ENCODE measurements around the gene EIF5A. TPM values are rescaled to one million over a fixed set of nuclear protein-coding genes. Genes with fewer than 3 reads are reported as not detected.

Gene EIF5A
- total RNA-seq, 1 donor from 2014 or later: 799 TPM

DNA sequence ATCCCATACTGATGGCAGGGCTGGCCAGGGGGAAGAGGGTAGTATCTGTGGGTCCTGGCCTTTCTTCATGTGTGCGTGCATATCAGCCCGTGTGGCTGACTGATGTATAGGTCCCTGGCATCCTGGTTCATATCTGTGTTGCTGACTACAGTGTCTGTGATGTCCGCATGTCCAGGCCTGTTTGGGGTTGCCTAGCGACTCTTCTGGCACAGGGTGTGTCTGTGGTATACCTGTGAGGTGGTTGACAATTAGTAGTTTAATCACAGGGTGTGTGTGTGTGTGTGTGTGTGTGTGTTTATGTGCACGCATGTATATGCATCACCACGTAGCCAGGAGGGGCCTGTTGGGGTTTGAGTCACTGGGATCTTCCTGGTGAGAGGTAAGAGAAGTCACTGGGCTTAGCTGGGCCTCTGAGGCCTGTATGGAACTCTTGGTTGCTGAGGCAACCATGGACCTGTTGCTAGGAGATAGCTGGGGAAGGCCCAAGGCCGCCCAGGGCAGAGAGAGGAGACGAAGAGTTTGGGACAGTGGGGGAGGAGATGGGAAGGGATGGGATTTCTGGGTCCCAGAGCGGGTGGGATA lies 46.9 kb downstream of the EIF5A start:
- DNase-seq (ENCODE audit: low read depth, low spot score): no peak

GRCh38 chr17:7355053-7355452 lies 47.6 kb downstream of the EIF5A start, which contains the start of gene TMEM95:
Gene TMEM95, plus strand, starts transcription at chr17:7355156. Its CDS starts 49 bp downstream, at chr17:7355205.
- no peak for DNase-seq (ENCODE audit: low read depth, low spot score)

GRCh38 chr17:7355573-7355972 lies 48.1 kb downstream of the EIF5A start:
- DNase-seq (ENCODE audit: low read depth, low spot score): no peak

DNA sequence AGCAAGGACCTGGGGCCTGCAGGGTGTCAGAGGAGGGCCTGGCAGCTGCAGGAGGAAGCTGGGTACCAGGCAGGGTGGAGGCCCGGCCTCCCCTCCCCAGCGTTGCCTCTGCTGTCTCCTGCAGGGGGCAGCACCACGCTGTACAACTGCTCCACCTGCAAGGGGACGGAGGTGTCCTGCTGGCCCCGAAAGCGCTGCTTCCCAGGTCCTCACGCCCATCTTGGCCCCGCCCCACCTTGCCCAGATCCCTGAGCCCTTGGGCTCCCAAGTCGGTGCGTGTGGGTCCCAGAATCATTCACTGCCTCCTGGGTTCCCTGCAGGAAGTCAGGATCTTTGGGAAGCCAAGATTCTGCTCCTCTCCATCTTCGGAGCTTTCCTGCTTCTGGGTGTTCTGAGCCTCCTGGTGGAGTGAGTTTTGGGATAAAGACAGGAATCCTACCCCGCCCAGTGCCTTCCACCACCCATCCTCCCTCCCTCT lies 48.7 kb downstream of the EIF5A start:
- no peak for DNase-seq (ENCODE audit: low read depth, low spot score)

DNA sequence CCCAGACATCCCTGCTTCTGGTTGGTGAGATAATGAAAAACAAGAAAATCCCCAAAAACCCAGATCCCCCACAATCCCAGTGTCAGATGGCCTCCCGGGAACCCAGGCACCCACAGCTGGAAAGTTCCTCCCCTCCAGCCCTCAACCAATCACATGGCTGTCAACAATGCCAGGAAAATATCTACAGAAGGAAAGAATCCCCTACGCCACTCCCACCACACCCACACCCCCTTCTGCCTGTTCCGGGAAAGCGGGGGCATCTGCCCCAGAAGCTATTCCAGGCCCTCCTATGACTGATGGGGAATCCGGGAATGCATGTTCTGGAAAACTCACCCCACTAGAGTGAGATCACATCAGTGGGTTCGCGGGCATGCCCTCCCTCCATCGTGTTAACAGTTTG lies 49.3 kb downstream of the EIF5A start:
- DNase-seq (ENCODE audit: low read depth, low spot score): no peak

- no peak for DNase-seq (ENCODE audit: low read depth, low spot score)
Measured at GRCh38 chr17:7357381-7357780, 50.0 kb downstream of the EIF5A start.

DNA sequence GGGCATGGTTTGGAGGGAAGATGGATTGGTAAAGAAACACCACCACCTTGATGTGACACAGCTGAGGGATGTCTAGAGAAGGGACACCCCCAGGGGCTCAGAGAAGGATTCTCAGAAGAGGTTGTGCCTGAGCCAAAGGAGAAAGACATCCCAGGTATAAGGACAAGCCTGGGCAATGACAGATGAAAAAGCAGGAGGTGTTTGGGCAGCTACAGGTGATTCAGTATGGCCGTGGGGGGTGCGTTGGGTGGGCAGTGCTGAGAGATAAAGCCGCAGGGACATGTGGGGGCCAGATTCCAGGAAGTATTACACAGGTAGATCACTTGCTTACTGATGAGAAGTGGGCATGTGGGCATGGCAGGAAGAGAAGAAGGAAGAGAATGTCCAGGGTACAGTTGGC lies 54.5 kb downstream of the EIF5A start:
- no peak for DNase-seq (ENCODE audit: low read depth, low spot score)

Other genes with a start within 250 kb of the EIF5A start
- gene CLEC10A, start 227.4 kb upstream of the EIF5A start, total RNA-seq: 0.07 and 0.14 TPM in 2 replicates
- not detected in 2 replicates for gene ASGR2, start 192.8 kb upstream of the EIF5A start, total RNA-seq
- gene ASGR1, start 128.3 kb upstream of the EIF5A start, total RNA-seq: 10.6 and 16.4 TPM in 2 replicates
- gene DLG4, start 87.8 kb upstream of the EIF5A start, total RNA-seq: 11.3 and 12.5 TPM in 2 replicates
- gene ACADVL, start 87.7 kb upstream of the EIF5A start, total RNA-seq: 184 and 219 TPM in 2 replicates
- gene DVL2, start 73.1 kb upstream of the EIF5A start, total RNA-seq: 35.2 and 40.4 TPM in 2 replicates
- 47.1 and 49.1 TPM in 2 replicates for gene PHF23, start 68.2 kb upstream of the EIF5A start, total RNA-seq
- 101 and 120 TPM in 2 replicates for gene GABARAP, start 65.2 kb upstream of the EIF5A start, total RNA-seq
- gene CTDNEP1, start 55.9 kb upstream of the EIF5A start, total RNA-seq: 28.8 and 30.7 TPM in 2 replicates
- 38.2 and 42.3 TPM in 2 replicates for gene ELP5, start 55.4 kb upstream of the EIF5A start, total RNA-seq
- gene CLDN7, start 45.1 kb upstream of the EIF5A start, total RNA-seq: 20.7 and 26.8 TPM in 2 replicates
- gene SLC2A4, start 25.9 kb upstream of the EIF5A start, total RNA-seq: 0.07 and 0.11 TPM in 2 replicates
- 0.07 and 0.32 TPM in 2 replicates for gene YBX2, start 13.0 kb upstream of the EIF5A start, total RNA-seq
- 24.8 and 41.6 TPM in 2 replicates for gene GPS2, start 7.7 kb downstream of the EIF5A start, total RNA-seq
- gene NEURL4, start 21.7 kb downstream of the EIF5A start, total RNA-seq: 14.4 and 28.3 TPM in 2 replicates
- 0.53 TPM in 1 of 2 replicates, not detected in the other for gene ACAP1, start 28.9 kb downstream of the EIF5A start, total RNA-seq
- 2.5 and 4.0 TPM in 2 replicates for gene KCTD11, start 44.5 kb downstream of the EIF5A start, total RNA-seq
- gene TMEM95, start 47.5 kb downstream of the EIF5A start, total RNA-seq: not detected in 2 replicates
- 0.26 and 0.60 TPM in 2 replicates for gene TNK1, start 73.5 kb downstream of the EIF5A start, total RNA-seq
- 17.5 and 18.7 TPM in 2 replicates for gene PLSCR3, start 86.9 kb downstream of the EIF5A start, total RNA-seq
- gene TMEM256, start 96.5 kb downstream of the EIF5A start, total RNA-seq: 56.9 and 189 TPM in 2 replicates
- 1.7 and 2.6 TPM in 2 replicates for gene NLGN2, start 100.2 kb downstream of the EIF5A start, total RNA-seq
- gene SPEM1, start 112.7 kb downstream of the EIF5A start, total RNA-seq: not detected in 2 replicates
- gene SPEM2, start 118.0 kb downstream of the EIF5A start, total RNA-seq: not detected in 2 replicates
- gene SPEM3, start 121.2 kb downstream of the EIF5A start, total RNA-seq: not detected in 2 replicates
- gene TMEM102, start 127.8 kb downstream of the EIF5A start, total RNA-seq: 5.2 and 7.3 TPM in 2 replicates
- 0.42 and 0.73 TPM in 2 replicates for gene FGF11, start 131.9 kb downstream of the EIF5A start, total RNA-seq
- 7.1 and 7.5 TPM in 2 replicates for gene CHRNB1, start 137.4 kb downstream of the EIF5A start, total RNA-seq
- 10.8 and 11.2 TPM in 2 replicates for gene ZBTB4, start 172.0 kb downstream of the EIF5A start, total RNA-seq
- not detected in 2 replicates for gene SLC35G6, start 173.8 kb downstream of the EIF5A start, total RNA-seq
- 65.3 and 93.4 TPM in 2 replicates for gene POLR2A, start 176.7 kb downstream of the EIF5A start, total RNA-seq
- 6.1 and 8.2 TPM in 2 replicates for gene TNFSF12, start 241.4 kb downstream of the EIF5A start, total RNA-seq